ENCODE results near the gene STATH.

- no peak for TF ChIP-seq EZH2 (IDR thresholded peaks at IDR 0.05; ENCODE audit: insufficient read depth, poor library complexity, severe bottlenecking)
- TF ChIP-seq EZH2phosphoT487 (IDR thresholded peaks at IDR 0.05; ENCODE audit: insufficient read depth, low read depth) = no peak
Observed at GRCh38 chr4:69995526-69996016, at the start of gene STATH.
